BE2C (cell line): ENCODE results near the gene CUBN.

Experiments used
- DNase-seq: peaks from one replicate; pipeline ENCODE4 v3.0.0-alpha.2; 2020
- H3K27me3 ChIP-seq: fragments of 250-450 bp; sonication (Bioruptor Pico); 2 replicates; pipeline ENCODE4 v1.5.1; 2020; ENCODE audit warnings: mild to moderate bottlenecking
- H3K36me3 ChIP-seq: fragments of 250-450 bp; sonication (Bioruptor Pico); 2 replicates; pipeline ENCODE4 v1.5.1; 2020; ENCODE audit warnings: mild to moderate bottlenecking
- H3K4me1 ChIP-seq: fragments of 250-450 bp; sonication (Bioruptor Pico); 2 replicates; pipeline ENCODE4 v1.5.1; 2020
- H3K4me3 ChIP-seq: 2 replicates; pipeline ENCODE4 v1.5.1; 2011; ENCODE audit warnings: low read depth, low read length
- H3K9me3 ChIP-seq: fragments of 250-450 bp; sonication (Bioruptor Pico); 2 replicates; pipeline ENCODE4 v1.5.1; 2020
- TF ChIP-seq, protein P1 (sequence below): IDR thresholded peaks from 2 replicates; pipeline ENCODE4 v1.5.1; 2012; ENCODE audit warnings: mild to moderate bottlenecking, low read depth, low read length

CUBN gene

DNA sequence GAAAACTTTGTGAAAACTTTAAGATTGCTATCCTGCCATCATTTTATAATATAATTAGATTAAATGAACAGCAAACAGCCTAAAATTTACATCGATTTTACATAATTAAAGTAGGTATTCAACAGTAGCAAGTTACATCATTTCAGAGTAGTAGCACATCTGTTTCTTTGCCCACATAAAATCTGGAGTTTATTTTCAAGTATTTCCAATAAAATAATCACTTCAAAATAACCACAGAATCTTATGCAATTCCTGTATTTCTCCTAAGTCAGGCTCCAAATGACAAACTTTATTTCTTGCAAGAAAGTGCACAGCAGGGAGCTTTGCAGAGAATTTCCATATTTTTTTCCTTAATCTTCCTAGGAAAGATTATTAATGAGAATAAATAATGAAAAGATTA is 82.6 kb downstream of the CUBN start:
- H3K36me3 ChIP-seq = no peaks in the 10 kb centered on the region

DNA sequence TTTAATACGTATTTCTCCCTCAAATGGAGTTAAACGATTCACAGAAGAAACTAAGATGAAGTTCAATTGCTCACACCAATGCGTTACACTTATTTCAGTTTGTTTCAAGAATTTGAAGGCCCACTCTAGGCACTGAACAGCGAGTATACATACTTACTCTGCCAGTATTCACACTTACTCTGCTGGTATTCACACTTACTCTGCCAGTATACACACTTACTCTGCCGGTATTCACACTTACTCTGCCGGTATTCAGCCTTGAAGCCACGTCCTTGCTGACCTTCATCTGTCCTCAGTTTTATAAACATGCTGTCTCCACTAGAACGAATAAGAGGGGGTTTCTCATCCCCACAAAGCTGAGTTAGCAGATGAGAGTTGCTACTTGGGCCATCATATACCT is 86.0 kb downstream of the CUBN start:
- Histone ChIP-seq H3K4me1 (no peaks in the 10 kb centered on the region; the same call in 1 of the 2 replicates), H3K4me3 (no peak overlapping the region), H3K27me3 (no peaks in the 10 kb centered on the region), H3K9me3 (no peaks in the 10 kb centered on the region), H3K36me3 (no peaks in the 10 kb centered on the region)
- TF ChIP-seq, protein P1, sequence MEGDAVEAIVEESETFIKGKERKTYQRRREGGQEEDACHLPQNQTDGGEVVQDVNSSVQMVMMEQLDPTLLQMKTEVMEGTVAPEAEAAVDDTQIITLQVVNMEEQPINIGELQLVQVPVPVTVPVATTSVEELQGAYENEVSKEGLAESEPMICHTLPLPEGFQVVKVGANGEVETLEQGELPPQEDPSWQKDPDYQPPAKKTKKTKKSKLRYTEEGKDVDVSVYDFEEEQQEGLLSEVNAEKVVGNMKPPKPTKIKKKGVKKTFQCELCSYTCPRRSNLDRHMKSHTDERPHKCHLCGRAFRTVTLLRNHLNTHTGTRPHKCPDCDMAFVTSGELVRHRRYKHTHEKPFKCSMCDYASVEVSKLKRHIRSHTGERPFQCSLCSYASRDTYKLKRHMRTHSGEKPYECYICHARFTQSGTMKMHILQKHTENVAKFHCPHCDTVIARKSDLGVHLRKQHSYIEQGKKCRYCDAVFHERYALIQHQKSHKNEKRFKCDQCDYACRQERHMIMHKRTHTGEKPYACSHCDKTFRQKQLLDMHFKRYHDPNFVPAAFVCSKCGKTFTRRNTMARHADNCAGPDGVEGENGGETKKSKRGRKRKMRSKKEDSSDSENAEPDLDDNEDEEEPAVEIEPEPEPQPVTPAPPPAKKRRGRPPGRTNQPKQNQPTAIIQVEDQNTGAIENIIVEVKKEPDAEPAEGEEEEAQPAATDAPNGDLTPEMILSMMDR = no peak
- no peak for DNase-seq

More for the DNA sequence above, 82.6 kb downstream of the CUBN start:
- Histone ChIP-seq H3K4me3 (no peak overlapping the region), H3K4me1 (no peaks in the 10 kb centered on the region; the same call in 1 of the 2 replicates), H3K27me3 (no peaks in the 10 kb centered on the region), H3K9me3 (no peaks in the 10 kb centered on the region)
- TF ChIP-seq, protein P1 = no peak
- no peak for DNase-seq

GRCh38 chr10:17041626-17042520 is 87.7 kb downstream of the CUBN start:
- no peak for DNase-seq
- TF ChIP-seq, protein P1 = no peak
- Histone ChIP-seq H3K4me1 (no peaks in the 10 kb centered on the region; the same call in 1 of the 2 replicates), H3K36me3 (no peaks in the 10 kb centered on the region), H3K27me3 (no peaks in the 10 kb centered on the region), H3K4me3 (no peak overlapping the region), H3K9me3 (no peaks in the 10 kb centered on the region)

- Histone ChIP-seq H3K9me3 (no peaks in the 10 kb centered on the region), H3K36me3 (no peaks in the 10 kb centered on the region), H3K27me3 (no peaks in the 10 kb centered on the region), H3K4me3 (no peak overlapping the region), H3K4me1 (no peaks in the 10 kb centered on the region; the same call in 1 of the 2 replicates)
- DNase-seq = no peak
- TF ChIP-seq, protein P1 = no peak
These were observed 91.0 kb downstream of the CUBN start for GRCh38 chr10:17038627-17039026.

- no peaks in the 10 kb centered on the region for H3K9me3 ChIP-seq
- no peak for DNase-seq
- H3K4me3 ChIP-seq = no peak overlapping the region
- TF ChIP-seq, protein P1 = no peak
- no peaks in the 10 kb centered on the region for H3K27me3 ChIP-seq
- no peaks in the 10 kb centered on the region for H3K4me1 ChIP-seq
- no peaks in the 10 kb centered on the region for H3K36me3 ChIP-seq
These were observed 91.7 kb downstream of the CUBN start for GRCh38 chr10:17037910-17038309.

DNA sequence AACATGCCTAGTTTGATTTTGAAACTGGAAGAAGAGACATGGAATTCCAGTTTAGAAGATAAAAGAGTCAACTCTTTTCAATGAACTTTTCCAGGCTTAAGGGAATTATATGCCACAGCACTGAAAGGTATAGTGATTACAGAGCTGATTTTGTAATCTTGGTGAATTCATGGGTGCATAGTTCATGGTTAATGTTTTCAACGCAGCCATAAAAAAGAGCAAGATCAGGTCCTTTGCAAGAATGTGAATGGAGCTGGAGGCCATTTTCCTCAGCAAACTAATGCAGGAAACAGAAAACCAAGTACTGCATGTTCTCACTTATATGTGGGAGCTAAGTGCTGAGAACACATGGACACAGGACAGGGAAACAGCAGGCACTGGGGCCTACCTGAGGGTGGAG is 94.2 kb downstream of the CUBN start:
- TF ChIP-seq, protein P1 = no peak
- no peaks in the 10 kb centered on the region for H3K36me3 ChIP-seq
- no peak for DNase-seq
- H3K9me3 ChIP-seq = no peaks in the 10 kb centered on the region
- no peaks in the 10 kb centered on the region for H3K4me1 ChIP-seq
- no peaks in the 10 kb centered on the region for H3K27me3 ChIP-seq
- no peak overlapping the region for H3K4me3 ChIP-seq
